Colonic mucosa (tissue), 4 donors: ENCODE data around the gene KLK3. TPM values are rescaled to one million over a fixed set of nuclear protein-coding genes. Genes with fewer than 3 reads are reported as not detected.

ENCODE experiments used
- DNase-seq: peaks from one replicate; pipeline ENCODE4 v3.0.0-alpha.2; 2020
- H3K27ac ChIP-seq: fragments of 200-600 bp; one replicate; pipeline ENCODE4 v1.8.0; 2021
- H3K27me3 ChIP-seq: fragments of 200-600 bp; one replicate; pipeline ENCODE4 v1.8.0; 2021
- H3K36me3 ChIP-seq: fragments of 200-600 bp; one replicate; pipeline ENCODE4 v1.8.0; 2021
- H3K4me1 ChIP-seq: fragments of 200-600 bp; one replicate; pipeline ENCODE4 v1.8.0; 2021; ENCODE audit warnings: mild to moderate bottlenecking
- H3K4me3 ChIP-seq: fragments of 200-600 bp; one replicate; pipeline ENCODE4 v1.8.0; 2021
- H3K9ac ChIP-seq, 2 donors: one replicate each; pipeline ENCODE4 v1.7.0; 2013; ENCODE audit warnings: control low read depth in 2 of 2, low read depth in 2 of 2, low read length in 2 of 2
- H3K9me3 ChIP-seq: fragments of 200-600 bp; one replicate; pipeline ENCODE4 v1.8.0; 2021
- CTCF ChIP-seq: fragments of 200-600 bp; IDR thresholded peaks from one replicate; pipeline ENCODE4 v1.8.0; 2022; ENCODE audit warnings: antibody characterized with exemption, mild to moderate bottlenecking
- intact Hi-C: fragments of 100-400 bp; cut with DNase I; formaldehyde crosslinking; loops from one replicate; pipeline ENCODE4 v1.14.1; 2022
- total RNA-seq, 2 donors: library from RNA; stranded (reverse); fragmentation: NEBNext Ultra II Directional in 1 of 2; extraction: Animal tissue kit (Norgen Biotek cat#: 25700) in 1 of 2; gene quantifications; one replicate each; pipeline ENCODE4 v1.2.1, GENCODE V29; 2021
- donor health status: healthy.
- donor health status: DM: no; HTN: no; CAD: no.
- donor health status: DM: no; HTN: no; CAD: no.

KLK3 gene
- total RNA-seq, 2 donors from 2014 or later: 2.4 to 2.5 TPM

GRCh38 chr19:50832666-50833065, 22.0 kb upstream of the KLK3 start:
- H3K36me3 ChIP-seq: no peaks in the 10 kb centered on the region
- no peaks in the 10 kb centered on the region for H3K9me3 ChIP-seq
- intact Hi-C loops: no loop called here
- no peak for DNase-seq
- no peaks in the 10 kb centered on the region for H3K4me1 ChIP-seq
- no peak overlapping the region for H3K27ac ChIP-seq
- no peak overlapping the region for H3K4me3 ChIP-seq
- no peaks in the 10 kb centered on the region for H3K27me3 ChIP-seq
- no peak overlapping the region for H3K9ac ChIP-seq
- TF ChIP-seq CTCF: no peak

- Histone ChIP-seq H3K27ac (no peak within 1 kb of the TSS), H3K36me3 (no peaks in the 10 kb centered on the region), H3K9ac (no peak within 1 kb of the TSS), H3K4me1 (no peaks in the 10 kb centered on the region), H3K4me3 (no peak within 1 kb of the TSS), H3K27me3 (no peaks in the 10 kb centered on the region), H3K9me3 (no peaks in the 10 kb centered on the region)
- no peak for TF ChIP-seq CTCF
- no peak for DNase-seq
- intact Hi-C loops: no loop called here
These were observed 21.5 kb upstream of the KLK3 start, which contains the start of gene KLK15 for GRCh38 chr19:50833117-50833801. Gene KLK15, minus strand, starts transcription at chr19:50833574. Its CDS starts 2,082 bp downstream, at chr19:50831492.

GRCh38 chr19:50833802-50834167, 20.9 kb upstream of the KLK3 start:
- Histone ChIP-seq H3K27ac (no peak overlapping the region), H3K27me3 (no peaks in the 10 kb centered on the region), H3K4me3 (no peak overlapping the region), H3K36me3 (no peaks in the 10 kb centered on the region), H3K4me1 (no peaks in the 10 kb centered on the region), H3K9ac (no peak overlapping the region), H3K9me3 (no peaks in the 10 kb centered on the region)
- no peak for TF ChIP-seq CTCF
- no peak for DNase-seq
- intact Hi-C loops: no loop called here

DNA sequence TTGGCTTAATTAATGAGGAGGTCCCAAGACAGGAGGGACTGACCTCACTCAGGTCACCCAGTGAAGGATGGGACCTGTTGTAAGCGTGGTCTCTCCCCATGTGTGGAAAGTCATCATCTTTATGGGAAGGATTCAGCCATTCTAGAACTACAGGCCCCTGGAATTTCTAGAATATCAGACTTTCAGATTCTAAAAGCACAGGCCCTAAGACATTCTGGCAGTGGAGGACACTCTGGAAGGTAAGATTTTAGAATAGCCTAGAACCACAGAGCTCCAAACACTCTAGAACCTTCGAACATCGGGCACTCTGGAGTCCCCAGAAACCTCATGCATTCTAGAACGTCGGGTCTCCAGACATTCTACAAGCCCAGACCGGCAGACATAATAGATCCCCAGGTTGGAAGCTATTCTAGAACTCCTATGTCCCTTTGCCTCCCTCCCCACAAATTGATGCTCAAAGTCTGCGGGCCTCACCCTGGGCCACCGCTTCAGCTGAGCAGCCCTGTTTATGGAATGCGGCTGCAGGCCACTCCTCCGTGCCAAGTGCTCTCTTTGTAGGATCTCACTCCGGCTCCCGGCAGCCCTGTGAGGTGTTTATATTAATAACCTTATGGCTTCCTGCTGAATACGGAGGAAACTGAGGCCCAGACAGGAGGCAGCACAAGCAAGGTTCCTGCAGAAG, 19.5 kb upstream of the KLK3 start:
- Histone ChIP-seq H3K9me3 (no peaks in the 10 kb centered on the region), H3K9ac (peak overlapping the region in 1 of 2 donors; percentile 69), H3K4me1 (no peaks in the 10 kb centered on the region), H3K36me3 (no peaks in the 10 kb centered on the region), H3K4me3 (peak overlapping the region; percentile 62), H3K27ac (peak overlapping the region; percentile 29), H3K27me3 (no peaks in the 10 kb centered on the region)
- intact Hi-C loops: no loop called here
- DNase-seq: peak; percentile 62
- TF ChIP-seq CTCF: no peak

DNA sequence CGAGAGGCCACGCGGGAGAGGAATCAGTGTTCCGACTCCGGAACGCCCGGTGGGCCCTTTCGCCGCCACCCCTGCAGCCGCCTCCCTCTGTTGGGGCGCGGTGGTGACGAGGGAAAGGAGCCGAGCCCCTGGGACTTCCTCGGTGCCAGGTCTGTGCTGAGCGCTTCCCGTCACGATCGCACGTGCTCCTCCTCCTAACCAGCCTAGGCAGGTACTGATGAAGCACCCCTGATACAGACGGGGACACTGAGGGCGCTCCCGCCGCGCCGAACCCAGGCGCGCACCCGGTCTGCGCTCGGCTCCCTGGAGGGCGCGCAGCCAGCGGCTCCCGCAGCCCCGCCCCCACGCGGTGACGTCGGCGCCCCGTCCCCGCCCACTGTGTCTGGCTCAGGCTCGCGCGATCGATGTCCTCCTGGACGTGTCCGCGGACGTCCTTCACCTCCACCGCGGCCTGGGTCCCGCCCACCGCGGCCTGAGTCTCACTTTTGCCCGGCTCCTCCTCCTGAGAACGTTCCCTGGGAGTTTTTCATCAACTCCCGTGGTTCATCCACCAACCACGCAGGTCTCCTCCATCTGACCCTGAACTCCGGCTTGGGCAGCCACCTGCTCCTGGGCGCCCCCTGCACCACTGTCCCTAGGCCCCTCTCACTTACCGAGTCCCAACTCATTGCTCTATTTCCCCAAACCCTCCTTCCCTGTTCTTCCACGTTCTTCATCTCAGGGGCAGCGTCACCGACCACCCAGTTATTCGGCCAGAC, 18.8 kb upstream of the KLK3 start:
- H3K27me3 ChIP-seq: no peaks in the 10 kb centered on the region
- intact Hi-C loops: no loop called here
- no peak for TF ChIP-seq CTCF
- H3K27ac ChIP-seq: peak overlapping the region; percentile 29
- H3K9me3 ChIP-seq: no peaks in the 10 kb centered on the region
- H3K9ac ChIP-seq: peak overlapping the region in 1 of 2 donors; percentile 69
- peak; percentile 88 for DNase-seq
- H3K4me1 ChIP-seq: no peaks in the 10 kb centered on the region
- peak overlapping the region; percentile 62 for H3K4me3 ChIP-seq
- H3K36me3 ChIP-seq: no peaks in the 10 kb centered on the region
